Bronchial epithelial cell (primary cell): ENCODE data around the gene FIP1L1. TPM values are rescaled to one million over a fixed set of nuclear protein-coding genes. Genes with fewer than 3 reads are reported as not detected.

Experiments
- DNase-seq: peaks from one replicate; pipeline ENCODE4 v3.0.0-alpha.2; 2010; ENCODE audit warnings: low read depth
- FAIRE-seq: peaks from 2 replicates; lab custom pipeline; 2011; peaks lifted over from hg19 to GRCh38; lab: Jason Lieb, UNC
- H3K27me3 ChIP-seq: 2 replicates; pipeline ENCODE4 v1.5.1; 2011; ENCODE audit warnings: low read length; ENCODE audit not compliant: control insufficient read depth, insufficient read depth
- H3K36me3 ChIP-seq: 2 replicates; pipeline ENCODE4 v1.5.1; 2011; ENCODE audit warnings: low read length; ENCODE audit not compliant: control insufficient read depth, insufficient read depth
- H3K4me3 ChIP-seq: 2 replicates; pipeline ENCODE4 v1.5.1; 2011; ENCODE audit warnings: mild to moderate bottlenecking, low read depth, low read length, control low read depth
- total RNA-seq: library from RNA; depleted of rRNA; stranded (reverse); fragments of >200 nt; gene quantifications from 2 replicates; pipeline ENCODE4 v1.2.1, GENCODE V29; 2014
- TF ChIP-seq, protein P1 (sequence below): IDR thresholded peaks from 2 replicates; pipeline ENCODE4 v1.5.1; 2011; ENCODE audit warnings: mild to moderate bottlenecking, moderate library complexity, low read length, control low read depth, inconsistent platforms; ENCODE audit not compliant: insufficient read depth, severe bottlenecking

FIP1L1 gene
- total RNA-seq, 1 donor from 2014 or later: 46.3 TPM

DNA sequence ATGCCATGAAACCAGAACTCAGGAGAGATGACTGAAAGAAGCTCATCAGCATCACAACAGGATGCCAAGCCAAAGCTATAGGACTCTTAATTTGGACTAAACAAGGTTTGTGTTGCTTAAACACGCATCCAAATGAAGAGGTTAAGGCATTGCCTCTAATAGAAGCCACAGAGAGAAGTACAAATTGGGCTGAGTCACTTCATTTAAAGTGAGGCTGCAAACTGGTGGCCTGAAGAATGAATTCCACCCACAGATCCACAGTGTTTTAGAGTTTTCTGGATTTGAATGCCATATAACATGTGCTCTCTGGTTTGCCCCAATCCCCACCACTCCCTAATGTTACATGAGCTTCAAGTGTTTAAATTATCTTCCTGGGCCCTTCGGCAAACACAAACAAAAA, 103.5 kb downstream of the FIP1L1 start:
- TF ChIP-seq, protein P1, sequence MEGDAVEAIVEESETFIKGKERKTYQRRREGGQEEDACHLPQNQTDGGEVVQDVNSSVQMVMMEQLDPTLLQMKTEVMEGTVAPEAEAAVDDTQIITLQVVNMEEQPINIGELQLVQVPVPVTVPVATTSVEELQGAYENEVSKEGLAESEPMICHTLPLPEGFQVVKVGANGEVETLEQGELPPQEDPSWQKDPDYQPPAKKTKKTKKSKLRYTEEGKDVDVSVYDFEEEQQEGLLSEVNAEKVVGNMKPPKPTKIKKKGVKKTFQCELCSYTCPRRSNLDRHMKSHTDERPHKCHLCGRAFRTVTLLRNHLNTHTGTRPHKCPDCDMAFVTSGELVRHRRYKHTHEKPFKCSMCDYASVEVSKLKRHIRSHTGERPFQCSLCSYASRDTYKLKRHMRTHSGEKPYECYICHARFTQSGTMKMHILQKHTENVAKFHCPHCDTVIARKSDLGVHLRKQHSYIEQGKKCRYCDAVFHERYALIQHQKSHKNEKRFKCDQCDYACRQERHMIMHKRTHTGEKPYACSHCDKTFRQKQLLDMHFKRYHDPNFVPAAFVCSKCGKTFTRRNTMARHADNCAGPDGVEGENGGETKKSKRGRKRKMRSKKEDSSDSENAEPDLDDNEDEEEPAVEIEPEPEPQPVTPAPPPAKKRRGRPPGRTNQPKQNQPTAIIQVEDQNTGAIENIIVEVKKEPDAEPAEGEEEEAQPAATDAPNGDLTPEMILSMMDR: no peak
- Histone ChIP-seq H3K4me3 (no peak overlapping the region), H3K36me3 (no peaks in the 10 kb centered on the region), H3K27me3 (no peaks in the 10 kb centered on the region)
- no peak for FAIRE-seq
- DNase-seq: no peak

DNA sequence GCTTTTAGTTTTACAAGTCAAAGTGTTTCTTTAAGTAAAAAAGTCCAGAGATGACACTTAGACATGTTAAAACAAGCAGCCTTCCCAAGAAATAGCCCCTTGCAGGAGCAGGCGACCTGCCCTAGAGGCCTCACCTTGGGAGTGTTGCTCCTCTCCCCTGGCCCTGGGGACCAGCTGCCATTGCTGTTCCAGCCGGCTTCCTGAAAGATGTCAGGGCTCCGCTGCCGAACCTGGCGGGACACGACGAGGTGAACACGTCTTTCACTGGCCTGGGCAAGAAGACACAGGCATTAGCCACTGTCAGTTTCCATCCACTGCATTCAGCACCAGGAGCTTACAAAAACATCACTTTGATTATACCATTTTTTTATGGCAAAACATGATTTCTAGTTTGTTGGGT, 104.1 kb downstream of the FIP1L1 start:
- TF ChIP-seq, protein P1: no peak
- Histone ChIP-seq H3K36me3 (no peaks in the 10 kb centered on the region), H3K27me3 (no peaks in the 10 kb centered on the region), H3K4me3 (no peak overlapping the region)
- DNase-seq (no peak), FAIRE-seq (no peak)

DNA sequence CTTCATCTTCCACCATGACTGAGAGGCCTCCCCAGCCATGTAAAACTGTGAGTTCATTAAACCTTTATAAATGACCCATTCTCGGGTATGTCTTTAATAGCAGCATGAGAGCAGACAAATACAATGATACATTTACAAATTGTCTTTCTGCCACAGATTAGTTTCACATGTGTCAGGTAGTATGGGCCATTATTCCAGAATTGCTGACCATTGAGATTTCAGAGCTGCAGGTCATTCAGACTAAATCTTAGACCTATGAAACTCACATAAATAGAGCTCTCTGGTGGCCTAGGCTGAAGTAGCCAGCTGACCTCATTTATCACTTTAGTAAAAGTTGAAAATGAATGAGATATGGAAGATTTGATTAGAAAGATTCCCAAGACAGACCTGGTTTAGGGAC, 105.8 kb downstream of the FIP1L1 start:
- Histone ChIP-seq H3K27me3 (no peaks in the 10 kb centered on the region), H3K4me3 (no peak overlapping the region), H3K36me3 (no peaks in the 10 kb centered on the region)
- DNase-seq (no peak), FAIRE-seq (no peak)
- TF ChIP-seq, protein P1: no peak

DNA sequence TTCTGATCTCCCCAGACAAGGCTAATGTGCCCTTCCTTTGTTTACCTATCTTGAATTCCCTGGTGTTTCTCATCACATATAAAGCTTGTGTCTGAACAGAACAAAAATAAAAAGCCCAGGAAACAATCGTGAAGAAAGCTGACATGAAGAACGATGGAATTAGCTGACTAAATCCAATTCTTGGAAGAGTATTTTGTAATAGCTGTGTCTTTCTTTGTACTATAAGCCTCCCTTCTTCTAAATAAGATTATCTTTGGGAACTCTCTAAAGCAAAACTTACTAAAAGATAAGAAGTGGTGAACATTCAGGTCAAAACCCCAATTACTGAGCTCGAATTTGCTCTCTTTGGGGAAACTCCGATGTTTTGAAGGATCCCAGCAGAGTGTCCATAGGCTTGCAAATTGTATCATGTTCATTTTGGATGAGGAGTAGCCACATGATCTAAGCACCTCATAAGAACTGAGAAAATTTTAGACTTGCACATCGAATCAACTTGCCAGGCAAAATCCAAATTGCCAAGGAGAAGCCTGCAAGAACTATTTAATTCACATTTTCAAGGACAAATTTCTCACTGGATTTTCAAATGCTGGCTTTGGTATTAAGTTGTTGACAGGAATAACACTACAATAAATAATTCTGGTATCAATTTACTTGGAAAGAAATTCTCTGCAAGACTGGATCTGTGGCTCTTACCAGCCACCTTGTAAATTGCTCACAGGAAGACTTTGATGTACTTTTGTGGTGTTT, 107.6 kb downstream of the FIP1L1 start:
- H3K4me3 ChIP-seq: no peak overlapping the region
- no peak for FAIRE-seq
- H3K27me3 ChIP-seq: no peaks in the 10 kb centered on the region
- no peaks in the 10 kb centered on the region for H3K36me3 ChIP-seq
- DNase-seq: no peak
- TF ChIP-seq, protein P1: no peak

DNA sequence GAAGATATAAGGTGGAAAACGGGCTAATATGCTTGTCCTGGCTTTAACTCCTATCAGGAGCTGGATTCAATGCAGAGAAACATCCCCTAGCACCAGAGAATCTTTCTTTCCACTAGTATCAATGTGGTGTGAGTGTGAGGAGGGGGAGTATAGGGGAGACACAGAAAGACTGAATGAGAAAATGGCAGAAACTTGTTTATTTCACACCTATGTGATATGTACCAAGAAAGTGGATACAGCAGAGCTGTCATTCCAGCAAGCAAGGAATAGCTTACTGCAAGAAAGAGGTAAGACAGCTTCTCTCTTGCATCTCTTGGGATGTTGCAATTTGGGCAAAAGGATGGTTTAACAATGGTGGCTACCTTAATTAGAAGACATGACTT, 108.2 kb downstream of the FIP1L1 start:
- no peak for FAIRE-seq

More for the DNA sequence above, 108.2 kb downstream of the FIP1L1 start:
- DNase-seq: no peak
- no peaks in the 10 kb centered on the region for H3K27me3 ChIP-seq
- TF ChIP-seq, protein P1: no peak
- H3K4me3 ChIP-seq: no peak overlapping the region
- H3K36me3 ChIP-seq: no peaks in the 10 kb centered on the region
